ENCODE measurements around the gene B3GNT9. TPM values are rescaled to one million over a fixed set of nuclear protein-coding genes. Genes with fewer than 3 reads are reported as not detected.
A peak's percentile ranks its signal among the peaks of the same experiment; 100 is the strongest.

The B3GNT9 gene
- total RNA-seq, 1 donor from 2014 or later: 1.0 TPM

GRCh38 chr16:67180166-67180565, 29.4 kb upstream of the B3GNT9 start:
- H3K27me3 Mint-ChIP-seq (ENCODE audit: unreplicated experiment): peaks cover 14% of the 10 kb centered on the region
- no peak overlapping the region for H3K27ac Mint-ChIP-seq (ENCODE audit: unreplicated experiment)
- H3K9me3 Mint-ChIP-seq (ENCODE audit: unreplicated experiment): peaks cover 11% of the 10 kb centered on the region
- DNase-seq: no peak
- peaks cover 5% of the 10 kb centered on the region for H3K36me3 Mint-ChIP-seq (ENCODE audit: unreplicated experiment)
- TF ChIP-seq, protein P1, sequence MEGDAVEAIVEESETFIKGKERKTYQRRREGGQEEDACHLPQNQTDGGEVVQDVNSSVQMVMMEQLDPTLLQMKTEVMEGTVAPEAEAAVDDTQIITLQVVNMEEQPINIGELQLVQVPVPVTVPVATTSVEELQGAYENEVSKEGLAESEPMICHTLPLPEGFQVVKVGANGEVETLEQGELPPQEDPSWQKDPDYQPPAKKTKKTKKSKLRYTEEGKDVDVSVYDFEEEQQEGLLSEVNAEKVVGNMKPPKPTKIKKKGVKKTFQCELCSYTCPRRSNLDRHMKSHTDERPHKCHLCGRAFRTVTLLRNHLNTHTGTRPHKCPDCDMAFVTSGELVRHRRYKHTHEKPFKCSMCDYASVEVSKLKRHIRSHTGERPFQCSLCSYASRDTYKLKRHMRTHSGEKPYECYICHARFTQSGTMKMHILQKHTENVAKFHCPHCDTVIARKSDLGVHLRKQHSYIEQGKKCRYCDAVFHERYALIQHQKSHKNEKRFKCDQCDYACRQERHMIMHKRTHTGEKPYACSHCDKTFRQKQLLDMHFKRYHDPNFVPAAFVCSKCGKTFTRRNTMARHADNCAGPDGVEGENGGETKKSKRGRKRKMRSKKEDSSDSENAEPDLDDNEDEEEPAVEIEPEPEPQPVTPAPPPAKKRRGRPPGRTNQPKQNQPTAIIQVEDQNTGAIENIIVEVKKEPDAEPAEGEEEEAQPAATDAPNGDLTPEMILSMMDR (IDR thresholded peaks at IDR 0.05; ENCODE audit: partially characterized antibody, unreplicated experiment): no peak
- no peak overlapping the region for H3K4me3 Mint-ChIP-seq (ENCODE audit: unreplicated experiment)
- peaks cover 11% of the 10 kb centered on the region for H3K4me1 Mint-ChIP-seq (ENCODE audit: low read depth, unreplicated experiment)

- Mint-ChIP-seq H3K4me3 (ENCODE audit: unreplicated experiment) (no peak overlapping the region), H3K36me3 (ENCODE audit: unreplicated experiment) (peaks cover 5% of the 10 kb centered on the region), H3K4me1 (ENCODE audit: low read depth, unreplicated experiment) (peaks cover 11% of the 10 kb centered on the region), H3K27me3 (ENCODE audit: unreplicated experiment) (peaks cover 14% of the 10 kb centered on the region), H3K9me3 (ENCODE audit: unreplicated experiment) (peaks cover 11% of the 10 kb centered on the region), H3K27ac (ENCODE audit: unreplicated experiment) (no peak overlapping the region)
- no peak for DNase-seq
- TF ChIP-seq, protein P1 (IDR thresholded peaks at IDR 0.05; ENCODE audit: partially characterized antibody, unreplicated experiment): no peak
Measured at GRCh38 chr16:67179421-67180080, 28.8 kb upstream of the B3GNT9 start.

- Mint-ChIP-seq H3K27ac (ENCODE audit: unreplicated experiment) (no peak overlapping the region), H3K36me3 (ENCODE audit: unreplicated experiment) (peaks cover 5% of the 10 kb centered on the region), H3K27me3 (ENCODE audit: unreplicated experiment) (peaks cover 23% of the 10 kb centered on the region), H3K4me3 (ENCODE audit: unreplicated experiment) (peak overlapping the region; percentile 76), H3K9me3 (ENCODE audit: unreplicated experiment) (peaks cover 12% of the 10 kb centered on the region), H3K4me1 (ENCODE audit: low read depth, unreplicated experiment) (peaks cover 14% of the 10 kb centered on the region)
- TF ChIP-seq, protein P1 (IDR thresholded peaks at IDR 0.05; ENCODE audit: partially characterized antibody, unreplicated experiment): no peak
- peak; percentile 73 for DNase-seq
Measured at GRCh38 chr16:67177743-67178699, 27.2 kb upstream of the B3GNT9 start.

GRCh38 chr16:67176662-67177061, 25.9 kb upstream of the B3GNT9 start:
- Mint-ChIP-seq H3K4me3 (ENCODE audit: unreplicated experiment) (no peak overlapping the region), H3K9me3 (ENCODE audit: unreplicated experiment) (peaks cover 14% of the 10 kb centered on the region), H3K36me3 (ENCODE audit: unreplicated experiment) (peaks cover 5% of the 10 kb centered on the region), H3K27ac (ENCODE audit: unreplicated experiment) (no peak overlapping the region), H3K27me3 (ENCODE audit: unreplicated experiment) (peaks cover 27% of the 10 kb centered on the region), H3K4me1 (ENCODE audit: low read depth, unreplicated experiment) (peaks cover 14% of the 10 kb centered on the region)
- TF ChIP-seq, protein P1 (IDR thresholded peaks at IDR 0.05; ENCODE audit: partially characterized antibody, unreplicated experiment): no peak
- DNase-seq: no peak
